ENCODE data around the gene PPP1R17.

Gene PPP1R17

GRCh38 chr7:31692451-31692850, 5.4 kb downstream of the PPP1R17 start:
- no peak for TF ChIP-seq CTCF (IDR thresholded peaks at IDR 0.05; ENCODE audit: low read depth, low read length)
- in situ Hi-C loops (cut with HindIII; ENCODE audit: low sequenced_read_pairs), result no loop called here
- DNase-seq (ENCODE audit: low read depth, low spot score), result no peak
- no peak overlapping the region for H3K4me3 ChIP-seq (ENCODE audit: low read depth, low read length)

GRCh38 chr7:31692871-31693270, 5.9 kb downstream of the PPP1R17 start:
- in situ Hi-C loops (cut with HindIII; ENCODE audit: low sequenced_read_pairs), result no loop called here
- DNase-seq (ENCODE audit: low read depth, low spot score), result no peak
- no peak overlapping the region for H3K4me3 ChIP-seq (ENCODE audit: low read depth, low read length)
- no peak for TF ChIP-seq CTCF (IDR thresholded peaks at IDR 0.05; ENCODE audit: low read depth, low read length)

- DNase-seq (ENCODE audit: low read depth, low spot score), result no peak
- in situ Hi-C loops (cut with HindIII; ENCODE audit: low sequenced_read_pairs), result no loop called here
- H3K4me3 ChIP-seq (ENCODE audit: low read depth, low read length), result no peak overlapping the region
- TF ChIP-seq CTCF (IDR thresholded peaks at IDR 0.05; ENCODE audit: low read depth, low read length), result no peak
Observed at GRCh38 chr7:31695859-31696614, 9.0 kb downstream of the PPP1R17 start.

- no peak overlapping the region for H3K4me3 ChIP-seq (ENCODE audit: low read depth, low read length)
- TF ChIP-seq CTCF (IDR thresholded peaks at IDR 0.05; ENCODE audit: low read depth, low read length), result no peak
- in situ Hi-C loops (cut with HindIII; ENCODE audit: low sequenced_read_pairs), result no loop called here
- no peak for DNase-seq (ENCODE audit: low read depth, low spot score)
Observed at GRCh38 chr7:31699050-31699449, 12.0 kb downstream of the PPP1R17 start.

- in situ Hi-C loops (cut with HindIII; ENCODE audit: low sequenced_read_pairs), result no loop called here
- no peak overlapping the region for H3K4me3 ChIP-seq (ENCODE audit: low read depth, low read length)
- no peak for TF ChIP-seq CTCF (IDR thresholded peaks at IDR 0.05; ENCODE audit: low read depth, low read length)
- no peak for DNase-seq (ENCODE audit: low read depth, low spot score)
Observed at GRCh38 chr7:31702354-31702753, 15.3 kb downstream of the PPP1R17 start.

GRCh38 chr7:31705377-31705776, 18.4 kb downstream of the PPP1R17 start:
- in situ Hi-C loops (cut with HindIII; ENCODE audit: low sequenced_read_pairs), result no loop called here
- no peak for DNase-seq (ENCODE audit: low read depth, low spot score)

More at GRCh38 chr7:31705377-31705776, 18.4 kb downstream of the PPP1R17 start:
- no peak for TF ChIP-seq CTCF (IDR thresholded peaks at IDR 0.05; ENCODE audit: low read depth, low read length)
- no peak overlapping the region for H3K4me3 ChIP-seq (ENCODE audit: low read depth, low read length)

Measured in astrocyte of the spinal cord (primary cell).